ENCODE measurements around the gene ZNF358.

The ZNF358 gene

DNA sequence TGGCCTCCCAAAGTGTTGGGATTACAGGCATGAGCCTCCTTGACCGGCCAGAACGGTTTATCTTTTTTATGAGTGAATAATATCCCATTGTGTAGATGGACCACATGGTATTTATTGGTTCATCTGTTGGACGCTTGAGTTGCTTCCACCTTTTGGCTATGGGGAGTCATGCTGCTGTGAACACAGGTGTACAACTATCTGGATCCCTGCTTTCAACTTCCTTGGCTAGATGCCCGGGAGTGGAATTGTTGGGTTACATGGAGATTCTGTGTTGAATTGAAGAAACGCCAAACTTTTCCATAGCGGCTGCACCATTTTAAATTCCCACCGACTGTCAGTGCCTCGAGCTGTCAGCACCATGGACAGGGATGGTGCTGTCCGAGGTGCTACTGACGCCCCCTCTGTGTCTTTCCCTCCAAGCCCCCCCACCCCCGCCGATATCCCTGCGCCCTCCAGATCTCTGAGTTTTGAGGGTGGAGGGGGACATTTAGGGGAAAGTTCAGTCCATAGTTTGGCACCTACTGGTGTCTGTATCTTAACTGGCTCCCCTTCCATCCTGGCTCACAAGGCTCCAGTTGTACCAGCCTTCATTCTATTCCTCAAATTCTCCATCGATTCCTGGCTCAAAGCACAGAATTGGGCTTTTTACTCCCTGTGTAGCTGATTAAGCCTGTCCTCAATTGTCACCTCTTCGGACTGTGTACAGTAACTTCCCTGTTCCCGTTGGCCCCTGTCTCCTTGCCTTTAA, 46.9 kb downstream of the ZNF358 start:
- DNase-seq, result no peak

DNA sequence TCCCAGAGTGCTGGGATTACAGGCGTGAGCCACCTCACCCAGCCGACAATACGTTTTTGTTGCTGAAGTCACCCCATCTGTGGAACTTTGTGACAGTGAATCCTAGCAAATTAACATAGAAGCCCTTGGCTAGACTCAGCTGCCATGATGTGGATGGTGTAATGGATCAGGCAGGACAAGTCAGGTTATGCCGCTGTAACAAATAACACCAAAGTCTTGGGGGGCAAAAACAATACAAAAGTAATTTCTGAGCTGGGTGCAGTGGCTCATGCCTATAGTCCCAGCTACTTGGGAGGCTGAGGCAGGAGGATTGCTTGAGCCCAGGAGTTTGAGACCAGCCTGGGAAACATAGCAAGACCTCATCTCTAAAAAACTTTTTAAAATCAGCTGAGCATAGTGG, 49.0 kb downstream of the ZNF358 start:
- no peak for DNase-seq

DNA sequence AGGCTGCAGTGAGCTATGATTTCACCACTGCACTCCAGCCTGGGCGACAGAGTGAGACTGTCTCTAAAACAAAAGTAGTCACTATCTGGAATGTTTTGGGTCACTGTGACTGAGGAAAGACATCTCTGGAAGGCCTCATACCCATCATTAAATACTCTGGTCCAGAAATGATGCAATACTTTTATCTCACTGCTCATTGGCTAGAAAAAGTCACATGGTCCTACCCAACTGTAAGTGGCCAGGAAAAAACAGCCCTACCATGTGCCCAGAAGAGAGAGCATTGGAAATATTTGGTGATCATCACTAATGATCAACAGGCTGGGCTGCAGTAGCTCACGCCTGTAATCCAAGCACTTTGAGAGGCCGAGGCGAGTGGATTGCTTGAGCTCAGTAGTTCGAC, 49.4 kb downstream of the ZNF358 start:
- DNase-seq, result no peak

Measured in retina (tissue), 1 donor.